ENCODE data around the gene PTPN7.
A peak's percentile ranks its signal among the peaks of the same experiment; 100 is the strongest.

DNA sequence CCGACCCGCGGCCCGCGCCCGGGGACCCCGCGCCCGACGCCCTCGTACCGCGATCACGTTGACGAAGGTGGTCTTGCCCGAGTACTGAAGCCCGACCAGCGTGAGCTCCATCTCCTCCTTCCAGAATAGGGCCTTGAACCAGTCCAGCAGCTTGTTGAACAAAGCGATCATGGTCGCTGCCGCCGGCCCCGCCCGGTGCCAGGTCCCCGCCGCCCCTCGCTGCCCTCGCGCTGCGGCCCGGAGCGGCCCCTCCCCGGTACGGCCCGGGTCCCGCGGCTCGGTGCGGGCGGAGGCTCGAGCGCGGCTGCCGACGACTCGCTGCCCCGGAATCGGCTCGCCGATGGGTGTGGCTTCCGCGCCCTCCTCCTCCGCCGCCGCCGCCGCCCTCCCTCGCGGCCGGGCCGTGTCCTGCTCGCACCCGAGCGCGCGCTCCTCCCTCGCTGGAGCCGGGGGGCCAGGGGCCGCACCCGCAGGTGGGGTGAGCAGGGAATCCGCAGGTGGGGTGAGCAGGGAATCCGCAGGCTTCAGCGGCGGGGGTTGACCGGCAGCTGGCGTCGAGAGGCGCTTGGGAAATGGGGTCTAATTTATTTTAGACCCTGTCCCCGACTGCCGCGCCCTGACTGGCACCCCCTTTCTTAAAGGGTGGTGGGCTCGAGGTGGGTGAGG lies 15.9 kb downstream of the PTPN7 start, which contains the start of gene ARL8A:
- peak; percentile 38 for TF ChIP-seq POLR2A (IDR thresholded peaks at IDR 0.05; ENCODE audit: extremely low read depth, insufficient read length)
- no peak for TF ChIP-seq CTCF (IDR thresholded peaks at IDR 0.05; ENCODE audit: low read depth, low read length)
